Nephron progenitor cell (in vitro differentiated cells): ENCODE measurements around the gene L3MBTL3.
"Not testable (repeated sequence)": the region's sequence is repeated elsewhere in the genome, so short reads cannot be mapped to it uniquely, and the experiment has no call there.

ENCODE experiments used
- DNase-seq: peaks from one replicate; pipeline ENCODE4 v3.0.0; 2021
- H3K27ac Mint-ChIP-seq: 2 replicates; pipeline ENCODE4 v1.8.0; 2021; ENCODE audit warnings: mild to moderate bottlenecking, moderate library complexity, mixed read lengths
- H3K27me3 Mint-ChIP-seq: 2 replicates; pipeline ENCODE4 v1.8.0; 2021; ENCODE audit warnings: mild to moderate bottlenecking, low read depth, mixed read lengths; ENCODE audit not compliant: poor library complexity
- H3K36me3 Mint-ChIP-seq: 2 replicates; pipeline ENCODE4 v1.8.0; 2021; ENCODE audit warnings: low read depth, mixed read lengths
- H3K4me1 Mint-ChIP-seq: 2 replicates; pipeline ENCODE4 v1.8.0; 2021; ENCODE audit warnings: mixed read lengths
- H3K4me3 Mint-ChIP-seq: 2 replicates; pipeline ENCODE4 v1.8.0; 2021; ENCODE audit warnings: mild to moderate bottlenecking, moderate library complexity, mixed read lengths
- H3K9me3 Mint-ChIP-seq: 2 replicates; pipeline ENCODE4 v1.8.0; 2021; ENCODE audit warnings: mild to moderate bottlenecking, moderate library complexity, mixed read lengths
- CTCF ChIP-seq: fragments of 200-600 bp; sonication (generic); IDR thresholded peaks from 2 replicates; pipeline ENCODE4 v1.5.0; 2021; ENCODE audit warnings: antibody characterized with exemption

L3MBTL3 gene

GRCh38 chr6:130163266-130163665 lies 144.9 kb downstream of the L3MBTL3 start:
- peaks cover 10% of the 10 kb centered on the region for H3K36me3 Mint-ChIP-seq
- H3K4me1 Mint-ChIP-seq = no peaks in the 10 kb centered on the region
- H3K27me3 Mint-ChIP-seq = no peaks in the 10 kb centered on the region
- no peak for TF ChIP-seq CTCF
- no peak overlapping the region for H3K4me3 Mint-ChIP-seq
- peaks cover 9% of the 10 kb centered on the region for H3K9me3 Mint-ChIP-seq
- no peak overlapping the region for H3K27ac Mint-ChIP-seq
- DNase-seq = no peak

- Mint-ChIP-seq H3K27me3 (no peaks in the 10 kb centered on the region), H3K9me3 (peaks cover under 1% of the 10 kb centered on the region), H3K4me1 (no peaks in the 10 kb centered on the region), H3K36me3 (peaks cover 3% of the 10 kb centered on the region), H3K27ac (no peak overlapping the region), H3K4me3 (no peak overlapping the region)
- DNase-seq = no peak
- TF ChIP-seq CTCF = no peak
Measured at GRCh38 chr6:130164251-130164650, 145.9 kb downstream of the L3MBTL3 start.

GRCh38 chr6:130167655-130168054 lies 149.3 kb downstream of the L3MBTL3 start:
- H3K27ac Mint-ChIP-seq = no peak overlapping the region
- peaks cover 7% of the 10 kb centered on the region for H3K36me3 Mint-ChIP-seq
- no peak for TF ChIP-seq CTCF
- H3K27me3 Mint-ChIP-seq = no peaks in the 10 kb centered on the region
- peaks cover 24% of the 10 kb centered on the region for H3K9me3 Mint-ChIP-seq
- no peak for DNase-seq
- H3K4me3 Mint-ChIP-seq = no peak overlapping the region
- H3K4me1 Mint-ChIP-seq = no peaks in the 10 kb centered on the region

GRCh38 chr6:130170160-130170559 lies 151.8 kb downstream of the L3MBTL3 start:
- Mint-ChIP-seq H3K36me3 (peaks cover 13% of the 10 kb centered on the region), H3K9me3 (peaks cover 31% of the 10 kb centered on the region)
- H3K27me3 Mint-ChIP-seq, DNase-seq, H3K4me3 Mint-ChIP-seq, H3K4me1 Mint-ChIP-seq, H3K27ac Mint-ChIP-seq: not testable (repeated sequence)

- peaks cover 13% of the 10 kb centered on the region for H3K36me3 Mint-ChIP-seq
- not testable (repeated sequence) for DNase-seq, H3K4me3 Mint-ChIP-seq, H3K27me3 Mint-ChIP-seq, H3K4me1 Mint-ChIP-seq, H3K27ac Mint-ChIP-seq
- H3K9me3 Mint-ChIP-seq = peaks cover 31% of the 10 kb centered on the region
Measured at GRCh38 chr6:130173377-130174004, 155.1 kb downstream of the L3MBTL3 start.

GRCh38 chr6:130176378-130176777 lies 158.0 kb downstream of the L3MBTL3 start:
- Mint-ChIP-seq H3K27ac (no peak overlapping the region), H3K4me1 (no peaks in the 10 kb centered on the region), H3K36me3 (peaks cover 11% of the 10 kb centered on the region), H3K27me3 (no peaks in the 10 kb centered on the region), H3K4me3 (no peak overlapping the region), H3K9me3 (peaks cover 19% of the 10 kb centered on the region)
- DNase-seq = no peak
- no peak for TF ChIP-seq CTCF

- no peak for TF ChIP-seq CTCF
- Mint-ChIP-seq H3K9me3 (no peaks in the 10 kb centered on the region), H3K36me3 (no peaks in the 10 kb centered on the region), H3K27me3 (no peaks in the 10 kb centered on the region), H3K27ac (no peak overlapping the region), H3K4me3 (no peak overlapping the region), H3K4me1 (no peaks in the 10 kb centered on the region)
- no peak for DNase-seq
Measured at GRCh38 chr6:130178692-130179091, 160.3 kb downstream of the L3MBTL3 start.
